ENCODE results near the gene NDE1.
"Not testable (repeated sequence)": the region's sequence is repeated elsewhere in the genome, so short reads cannot be mapped to it uniquely, and the experiment has no call there.

The NDE1 gene

GRCh38 chr16:15650019-15650697, at the start of gene NDE1:
TSS of gene NDE1 (plus strand) at chr16:15650245. CDS start at chr16:15664779, 14,534 bp downstream.
- DNase-seq (ENCODE audit: low read depth): peak; percentile 70

- DNase-seq (ENCODE audit: low read depth): no peak
These were observed 48.7 kb upstream of the NDE1 start for GRCh38 chr16:15601212-15601879.

GRCh38 chr16:15602285-15603044, 47.6 kb upstream of the NDE1 start:
- DNase-seq (ENCODE audit: low read depth): no peak

- no peak for DNase-seq (ENCODE audit: low read depth)
These were observed 45.3 kb upstream of the NDE1 start for GRCh38 chr16:15604460-15605440.

- no peak for DNase-seq (ENCODE audit: low read depth)
These were observed 44.1 kb upstream of the NDE1 start for GRCh38 chr16:15605839-15606517.

- DNase-seq (ENCODE audit: low read depth): no peak
These were observed 43.4 kb upstream of the NDE1 start for GRCh38 chr16:15606518-15607220.

GRCh38 chr16:15607221-15607699, 42.8 kb upstream of the NDE1 start:
- not testable (repeated sequence) for DNase-seq (ENCODE audit: low read depth)

- no peak for DNase-seq (ENCODE audit: low read depth)
These were observed 42.2 kb upstream of the NDE1 start for GRCh38 chr16:15607700-15608396.

GRCh38 chr16:15608398-15609285, 41.4 kb upstream of the NDE1 start:
- DNase-seq (ENCODE audit: low read depth): no peak

- DNase-seq (ENCODE audit: low read depth): no peak
These were observed 40.8 kb upstream of the NDE1 start for GRCh38 chr16:15609286-15609649.

GRCh38 chr16:15610369-15610871, 39.6 kb upstream of the NDE1 start:
- no peak for DNase-seq (ENCODE audit: low read depth)

GRCh38 chr16:15611610-15612009, 38.4 kb upstream of the NDE1 start:
- DNase-seq (ENCODE audit: low read depth): no peak

- DNase-seq (ENCODE audit: low read depth): no peak
These were observed 36.4 kb upstream of the NDE1 start for GRCh38 chr16:15613676-15614075.

GRCh38 chr16:15616012-15616411, 34.0 kb upstream of the NDE1 start:
- DNase-seq (ENCODE audit: low read depth): no peak

GRCh38 chr16:15616475-15617165, 33.4 kb upstream of the NDE1 start:
- no peak for DNase-seq (ENCODE audit: low read depth)

GRCh38 chr16:15617901-15618300, 32.1 kb upstream of the NDE1 start:
- DNase-seq (ENCODE audit: low read depth): no peak

- no peak for DNase-seq (ENCODE audit: low read depth)
These were observed 31.7 kb upstream of the NDE1 start for GRCh38 chr16:15618392-15618791.

GRCh38 chr16:15620611-15621195, 29.3 kb upstream of the NDE1 start:
- DNase-seq (ENCODE audit: low read depth): no peak
